HG03175 (cell line): ENCODE measurements around the gene UNC93B1.
A peak's percentile ranks its signal among the peaks of the same experiment; 100 is the strongest.

Experiments used
- ATAC-seq: cut with Tn5 transposase; IDR thresholded peaks from one replicate; pipeline ENCODE4 v1.9.1; 2021; ENCODE audit warnings: mild to moderate bottlenecking, moderate library complexity; ENCODE audit not compliant: unreplicated experiment

The UNC93B1 gene

GRCh38 chr11:68040957-68041591 is 37.2 kb upstream of the UNC93B1 start:
- ATAC-seq: no peak

- peak; percentile 41 for ATAC-seq
Observed at GRCh38 chr11:68040101-68040956, 36.4 kb upstream of the UNC93B1 start.

- peak; percentile 7 for ATAC-seq
Observed at GRCh38 chr11:68039526-68040086, 35.7 kb upstream of the UNC93B1 start.

- no peak for ATAC-seq
Observed at GRCh38 chr11:68038718-68039525, 35.0 kb upstream of the UNC93B1 start, which contains the start of gene TCIRG1. Gene TCIRG1, plus strand, starts transcription at chr11:68039025. Its CDS starts 2,247 bp downstream, at chr11:68041272.

- no peak for ATAC-seq
Observed at GRCh38 chr11:68038226-68038717, 34.4 kb upstream of the UNC93B1 start.

- no peak for ATAC-seq
Observed at GRCh38 chr11:68037411-68038225, 33.7 kb upstream of the UNC93B1 start.

GRCh38 chr11:68036717-68037239 is 32.9 kb upstream of the UNC93B1 start:
- no peak for ATAC-seq

- ATAC-seq: no peak
Observed at GRCh38 chr11:68036141-68036716, 32.3 kb upstream of the UNC93B1 start.

- no peak for ATAC-seq
Observed at GRCh38 chr11:68035266-68035876, 31.5 kb upstream of the UNC93B1 start.

GRCh38 chr11:68033708-68034045 is 29.8 kb upstream of the UNC93B1 start:
- no peak for ATAC-seq

GRCh38 chr11:68032997-68033707 is 29.3 kb upstream of the UNC93B1 start:
- ATAC-seq: no peak

GRCh38 chr11:68032003-68032402 is 28.1 kb upstream of the UNC93B1 start:
- ATAC-seq: no peak

- no peak for ATAC-seq
Observed at GRCh38 chr11:68031144-68031464, 27.2 kb upstream of the UNC93B1 start.

- ATAC-seq: peak; percentile 96
Observed at GRCh38 chr11:68030318-68031143, 26.6 kb upstream of the UNC93B1 start, which contains the start of gene NDUFS8. Gene NDUFS8, plus strand, starts transcription at chr11:68030681. Its CDS starts 1,471 bp downstream, at chr11:68032152.

GRCh38 chr11:68028802-68029545 is 25.1 kb upstream of the UNC93B1 start:
- ATAC-seq: no peak

- no peak for ATAC-seq
Observed at GRCh38 chr11:68027667-68028066, 23.8 kb upstream of the UNC93B1 start.
